ENCODE data around the gene FBXO24. TPM values are rescaled to one million over a fixed set of nuclear protein-coding genes. Genes with fewer than 3 reads are reported as not detected.

Gene FBXO24
- total RNA-seq, 2 experiments from 2014 or later = 0.16 to 1.7 TPM

- CTCF ChIA-PET (ENCODE audit: unreplicated experiment) = no interaction called here
- Histone ChIP-seq H3K27ac (ENCODE audit: low read depth, low read length, poor library complexity, severe bottlenecking) (no peak overlapping the region), H2AFZ (ENCODE audit: low read length) (no peak overlapping the region), H3K9me3 (ENCODE audit: low read length) (no peaks in the 10 kb centered on the region), H4K20me1 (ENCODE audit: insufficient read depth, low read length) (no peaks in the 10 kb centered on the region), H3K4me2 (ENCODE audit: low read length) (no peak overlapping the region), H3K4me1 (ENCODE audit: insufficient read depth, low read length, poor library complexity, severe bottlenecking) (no peaks in the 10 kb centered on the region), H3K4me3 (ENCODE audit: low read depth, low read length, poor library complexity, severe bottlenecking) (no peak overlapping the region), H3K36me3 (ENCODE audit: insufficient read depth, low read length) (no peaks in the 10 kb centered on the region), H3K79me2 (ENCODE audit: insufficient read depth, low read depth, low read length) (no peaks in the 10 kb centered on the region), H3K9me2 (ENCODE audit: insufficient read depth, low read length) (no peaks in the 10 kb centered on the region)
- POLR2A ChIA-PET = interaction anchor here (1.9 to 2.0 kb wide), 2 partner anchors 8 to 18 kb away, joined by 4 to 6 read pairs; partner anchors contain the start of gene MOSPD3
- intact Hi-C loops (cut with micrococcal nuclease; ENCODE audit: unreplicated experiment) = no loop called here
- no TSS peak for BruUV-seq (replicated peaks)
- no peak for TF ChIP-seq EZH2phosphoT487 (IDR thresholded peaks at IDR 0.05; ENCODE audit: borderline replicate concordance, low read depth, low read length)
- no peak for TF ChIP-seq CTCF (conservative IDR thresholded peaks at IDR 0.05; ENCODE audit: low read length)
- no peak for DNase-seq (ENCODE audit: low spot score)
These were observed 34.7 kb downstream of the FBXO24 start for GRCh38 chr7:100620804-100621203.

GRCh38 chr7:100621554-100621953 lies 35.4 kb downstream of the FBXO24 start:
- H3K79me2 ChIP-seq (ENCODE audit: insufficient read depth, low read depth, low read length) = no peaks in the 10 kb centered on the region
- H3K36me3 ChIP-seq (ENCODE audit: insufficient read depth, low read length) = no peaks in the 10 kb centered on the region
- no peak overlapping the region for H3K4me3 ChIP-seq (ENCODE audit: low read depth, low read length, poor library complexity, severe bottlenecking)
- no peaks in the 10 kb centered on the region for H4K20me1 ChIP-seq (ENCODE audit: insufficient read depth, low read length)
- H2AFZ ChIP-seq (ENCODE audit: low read length) = no peak overlapping the region
- intact Hi-C loops (cut with micrococcal nuclease; ENCODE audit: unreplicated experiment) = no loop called here
- no peaks in the 10 kb centered on the region for H3K9me3 ChIP-seq (ENCODE audit: low read length)
- ChIA-PET CTCF (ENCODE audit: unreplicated experiment) (no interaction called here), POLR2A (interaction anchor here (1.9 to 2.0 kb wide), 2 partner anchors 9 to 17 kb away, joined by 4 to 6 read pairs; partner anchors contain the start of gene MOSPD3)
- H3K4me1 ChIP-seq (ENCODE audit: insufficient read depth, low read length, poor library complexity, severe bottlenecking) = peaks cover 5% of the 10 kb centered on the region
- H3K9me2 ChIP-seq (ENCODE audit: insufficient read depth, low read length) = no peaks in the 10 kb centered on the region
- DNase-seq (ENCODE audit: low spot score) = no peak
- H3K4me2 ChIP-seq (ENCODE audit: low read length) = no peak overlapping the region
- BruUV-seq (replicated peaks) = no TSS peak
- H3K27ac ChIP-seq (ENCODE audit: low read depth, low read length, poor library complexity, severe bottlenecking) = no peak overlapping the region
- TF ChIP-seq CTCF (conservative IDR thresholded peaks at IDR 0.05; ENCODE audit: low read length) = no peak
- TF ChIP-seq EZH2phosphoT487 (IDR thresholded peaks at IDR 0.05; ENCODE audit: borderline replicate concordance, low read depth, low read length) = no peak

- no peaks in the 10 kb centered on the region for H3K36me3 ChIP-seq (ENCODE audit: insufficient read depth, low read length)
- H3K27ac ChIP-seq (ENCODE audit: low read depth, low read length, poor library complexity, severe bottlenecking) = no peak overlapping the region
- TF ChIP-seq EZH2phosphoT487 (IDR thresholded peaks at IDR 0.05; ENCODE audit: borderline replicate concordance, low read depth, low read length) (no peak), CTCF (conservative IDR thresholded peaks at IDR 0.05; ENCODE audit: low read length) (no peak)
- POLR2A ChIA-PET = interaction anchor here (1.6 kb wide), 1 partner anchor 12 kb away, joined by 6 read pairs; the partner anchor contains the start of gene MOSPD3
- intact Hi-C loops (cut with micrococcal nuclease; ENCODE audit: unreplicated experiment) = no loop called here
- BruUV-seq (replicated peaks) = no TSS peak
- H3K9me2 ChIP-seq (ENCODE audit: insufficient read depth, low read length) = no peaks in the 10 kb centered on the region
- no peak overlapping the region for H3K4me3 ChIP-seq (ENCODE audit: low read depth, low read length, poor library complexity, severe bottlenecking)
- CTCF ChIA-PET (ENCODE audit: unreplicated experiment) = no interaction called here
- H3K9me3 ChIP-seq (ENCODE audit: low read length) = no peaks in the 10 kb centered on the region
- H3K79me2 ChIP-seq (ENCODE audit: insufficient read depth, low read depth, low read length) = no peaks in the 10 kb centered on the region
- H3K4me2 ChIP-seq (ENCODE audit: low read length) = no peak overlapping the region
- peaks cover 12% of the 10 kb centered on the region for H3K4me1 ChIP-seq (ENCODE audit: insufficient read depth, low read length, poor library complexity, severe bottlenecking)
- DNase-seq (ENCODE audit: low spot score) = no peak
- no peaks in the 10 kb centered on the region for H4K20me1 ChIP-seq (ENCODE audit: insufficient read depth, low read length)
- H2AFZ ChIP-seq (ENCODE audit: low read length) = no peak overlapping the region
These were observed 38.1 kb downstream of the FBXO24 start for GRCh38 chr7:100623951-100624824.
